Measurements from ENCODE around the gene KIF26B.

GRCh38 chr1:245682638-245683628 lies 528.1 kb downstream of the KIF26B start:
- TF ChIP-seq CTCF (IDR thresholded peaks at IDR 0.05; ENCODE audit: insufficient read depth, low read length, poor library complexity, severe bottlenecking) (no peak), EZH2phosphoT487 (conservative IDR thresholded peaks at IDR 0.05; ENCODE audit: low read length) (no peak)

Measured in SU-DHL-6 (cell line).